GM19025 (cell line): ENCODE results near the gene IRAK2.
"Not testable (repeated sequence)": the region's sequence is repeated elsewhere in the genome, so short reads cannot be mapped to it uniquely, and the experiment has no call there.

ENCODE experiments used
- ATAC-seq: cut with Tn5 transposase; IDR thresholded peaks from one replicate; pipeline ENCODE4 v1.9.1; 2021; ENCODE audit warnings: mild to moderate bottlenecking, low read depth, moderate library complexity; ENCODE audit not compliant: unreplicated experiment

IRAK2 gene

DNA sequence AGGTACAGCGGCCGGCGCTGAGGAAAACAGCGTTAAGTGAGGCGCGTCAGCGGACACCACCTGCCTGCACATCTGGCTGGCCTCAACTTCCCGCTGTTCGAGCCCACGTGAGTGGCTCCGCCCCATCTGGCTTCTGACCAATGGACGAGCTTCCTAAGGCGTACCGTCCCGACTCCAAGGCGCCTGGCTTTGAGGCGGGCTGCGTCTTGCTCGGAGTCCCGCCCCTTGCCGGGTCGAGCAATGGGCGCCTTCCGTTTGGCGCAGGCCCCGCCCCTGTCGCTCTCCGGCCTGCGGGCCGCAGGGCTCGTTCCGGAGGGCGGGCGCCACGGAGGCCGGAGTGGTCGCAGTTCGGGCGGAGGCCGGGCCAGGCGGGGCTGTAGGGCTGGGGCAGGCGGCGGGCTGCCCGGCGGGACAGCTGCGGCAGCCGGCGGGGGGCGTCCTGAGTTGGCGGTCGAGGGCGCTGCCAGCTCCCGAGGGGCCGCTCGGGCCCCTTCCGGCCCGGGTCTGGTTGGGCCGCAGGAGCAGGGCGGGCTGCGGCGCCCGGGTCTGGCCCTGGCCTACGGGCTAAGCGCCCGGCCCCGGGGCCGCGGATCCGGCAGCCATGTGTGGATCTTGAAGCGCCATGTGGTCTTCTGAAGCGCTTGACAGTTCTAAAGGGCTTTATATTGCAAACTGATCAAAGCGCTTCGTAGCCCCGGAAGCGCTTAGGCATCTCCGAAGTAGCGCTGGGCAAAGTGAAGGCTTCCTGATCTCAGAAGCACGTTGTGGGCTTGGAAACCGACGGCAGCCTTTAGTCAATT lies 83.7 kb downstream of the IRAK2 start, which contains the start of gene TATDN2:
TSS of gene TATDN2 (plus strand) at position 276 of the 800 bp plus-strand sequence. CDS start 742 bp downstream, outside the sequence.
- peak; percentile 94 for ATAC-seq

DNA sequence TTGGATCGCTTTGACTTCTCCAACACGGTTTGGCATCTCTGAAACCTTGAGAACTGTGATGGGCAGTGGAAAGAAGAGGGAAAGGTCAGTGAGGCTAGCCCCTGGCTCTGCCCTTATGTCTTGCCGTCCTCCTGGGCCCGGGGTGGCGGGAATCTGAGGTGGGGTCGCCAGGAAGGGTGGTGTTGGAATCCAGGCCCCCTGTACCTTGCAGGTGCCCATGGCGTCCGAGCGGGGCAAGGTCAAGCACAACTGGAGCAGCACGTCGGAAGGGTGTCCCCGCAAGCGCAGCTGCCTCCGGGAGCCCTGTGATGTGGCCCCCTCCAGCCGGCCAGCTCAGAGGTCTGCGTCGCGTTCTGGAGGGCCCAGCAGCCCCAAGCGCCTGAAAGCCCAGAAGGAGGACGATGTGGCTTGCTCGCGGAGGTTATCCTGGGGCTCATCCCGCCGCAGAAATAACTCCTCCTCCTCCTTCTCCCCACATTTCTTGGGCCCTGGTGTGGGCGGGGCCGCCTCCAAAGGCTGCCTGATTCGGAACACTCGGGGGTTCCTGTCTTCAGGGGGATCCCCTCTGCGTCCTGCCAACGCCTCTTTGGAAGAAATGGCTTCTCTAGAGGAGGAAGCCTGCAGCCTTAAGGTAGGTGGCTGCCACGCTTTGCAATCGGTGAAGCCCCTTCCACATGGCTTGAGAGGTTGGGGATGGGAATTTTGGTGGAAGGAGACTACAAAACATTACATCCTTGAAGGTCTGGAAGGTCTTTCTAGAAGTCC lies 84.4 kb downstream of the IRAK2 start:
- no peak for ATAC-seq

DNA sequence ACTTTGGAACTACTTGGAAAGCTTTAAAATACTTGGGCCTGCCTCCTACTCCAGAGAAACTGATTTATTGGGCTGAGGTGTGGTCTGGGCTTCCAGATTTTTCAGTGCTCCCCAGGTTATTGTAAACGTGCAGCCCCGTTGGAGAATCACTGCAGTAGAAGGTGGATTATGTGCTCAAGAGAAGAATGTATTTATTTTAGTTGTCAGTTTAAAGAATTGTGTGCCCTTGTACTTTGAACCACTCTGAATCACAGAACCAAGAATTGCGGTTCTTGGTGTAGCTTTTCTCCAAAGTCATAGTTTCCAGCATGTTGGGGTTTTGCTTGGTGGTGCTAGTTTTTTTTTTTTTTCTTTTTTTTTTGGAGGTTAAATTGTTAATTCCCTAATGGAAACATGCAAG lies 85.1 kb downstream of the IRAK2 start:
- ATAC-seq = no peak

- ATAC-seq = no peak
Observed at GRCh38 chr3:10251006-10251405, 86.3 kb downstream of the IRAK2 start.

DNA sequence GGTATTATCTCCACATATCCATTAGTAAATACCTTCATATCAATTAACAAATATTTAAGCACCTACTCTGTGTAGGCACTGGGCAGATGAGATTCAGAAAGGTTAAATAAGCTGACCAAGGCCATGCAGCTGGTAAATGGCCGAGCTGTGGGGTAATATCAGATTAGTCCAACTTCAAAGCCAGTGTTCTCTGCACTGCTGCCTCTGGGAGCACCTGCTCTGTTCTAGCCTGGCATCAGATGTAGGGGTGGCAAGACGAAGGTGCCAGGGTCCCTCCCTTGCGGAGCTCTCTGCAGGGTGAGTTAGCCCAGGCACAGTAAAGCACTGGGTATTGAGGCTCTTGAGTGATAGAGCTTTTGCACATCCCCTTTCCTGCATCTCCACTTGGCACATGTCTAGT lies 89.0 kb downstream of the IRAK2 start:
- no peak for ATAC-seq

GRCh38 chr3:10255835-10256234 lies 91.1 kb downstream of the IRAK2 start:
- ATAC-seq = no peak

DNA sequence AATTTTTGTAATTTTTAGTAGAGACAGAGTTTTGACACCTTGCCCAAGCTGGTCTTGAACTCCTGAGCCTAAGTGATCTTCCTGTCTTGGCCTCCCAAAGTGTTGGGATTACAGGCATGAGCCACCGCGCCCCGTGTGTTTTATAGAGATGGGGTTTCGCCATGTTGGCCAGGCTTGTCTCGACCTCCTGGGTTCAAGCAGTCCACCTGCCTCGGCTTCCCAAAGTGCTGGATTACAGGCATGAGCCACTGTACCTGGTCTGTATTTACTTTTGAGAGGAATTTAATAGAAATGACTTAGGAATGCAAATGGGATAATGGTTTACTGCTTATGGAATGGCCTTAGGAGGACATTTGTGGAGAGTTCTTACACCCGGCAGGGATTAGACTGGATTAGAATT lies 94.3 kb downstream of the IRAK2 start:
- no peak for ATAC-seq

DNA sequence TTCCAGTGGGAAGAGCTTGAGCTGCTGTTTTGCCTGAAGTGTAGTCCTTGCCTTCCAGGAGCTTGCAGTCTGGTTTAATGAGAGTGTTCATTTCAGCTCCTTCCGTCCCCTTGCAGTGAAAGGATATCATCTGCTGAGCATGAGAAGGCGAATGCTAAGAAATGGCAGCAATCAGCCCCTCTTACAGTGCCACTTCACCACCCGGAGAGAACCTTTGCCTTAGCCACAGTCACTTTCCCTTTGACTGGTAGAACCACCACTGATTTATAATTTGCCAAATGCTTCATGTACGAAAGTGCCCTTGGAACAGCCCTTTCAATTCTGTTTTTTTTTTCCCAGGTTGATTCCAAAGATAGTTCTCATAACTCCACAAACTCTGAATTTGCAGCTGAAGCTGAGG lies 95.1 kb downstream of the IRAK2 start:
- ATAC-seq = no peak

GRCh38 chr3:10260211-10260701 lies 95.5 kb downstream of the IRAK2 start:
- no peak for ATAC-seq

DNA sequence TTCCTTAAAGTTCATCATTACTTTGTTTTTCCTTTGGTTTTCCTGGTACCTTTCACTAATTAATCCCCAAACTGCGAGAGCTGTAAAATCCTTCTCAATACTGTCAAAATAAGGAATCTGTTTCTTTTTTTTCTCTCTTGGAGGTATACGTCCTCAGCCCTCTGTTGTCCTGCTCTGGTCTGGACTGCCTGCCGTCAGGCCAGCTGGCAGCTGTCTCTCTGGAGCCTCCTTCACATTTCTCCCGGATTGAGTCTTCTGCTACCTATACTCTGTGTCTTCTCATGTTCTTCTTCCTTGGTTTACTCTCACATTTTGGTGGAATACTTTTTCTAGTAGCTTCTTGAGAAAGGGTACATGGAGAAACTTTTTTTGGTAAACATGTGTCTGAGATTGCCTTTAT lies 97.3 kb downstream of the IRAK2 start:
- no peak for ATAC-seq

- ATAC-seq = no peak
Observed at GRCh38 chr3:10263646-10264363, 99.1 kb downstream of the IRAK2 start.

- no peak for ATAC-seq
Observed at GRCh38 chr3:10265833-10266232, 101.1 kb downstream of the IRAK2 start.

DNA sequence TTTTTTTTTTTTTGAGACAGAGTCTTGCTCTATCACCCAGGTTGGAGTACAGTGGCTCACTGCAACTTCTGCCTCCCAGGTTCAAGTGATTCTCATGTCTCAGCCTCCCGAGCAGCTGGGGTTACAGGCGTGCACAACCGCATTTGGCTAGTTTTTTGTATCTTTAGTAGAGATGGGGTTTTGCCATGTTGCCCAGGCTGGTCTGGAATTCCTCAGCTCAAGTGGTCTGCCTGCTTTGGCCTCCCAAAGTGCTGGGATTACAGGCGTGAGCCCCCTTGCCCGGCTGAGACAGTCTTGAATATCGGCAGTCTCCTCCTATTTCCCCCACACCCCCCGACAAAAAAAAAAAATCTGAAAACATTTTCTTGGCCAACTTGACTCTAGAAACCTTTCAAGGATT lies 102.2 kb downstream of the IRAK2 start:
- ATAC-seq = not testable (repeated sequence)

DNA sequence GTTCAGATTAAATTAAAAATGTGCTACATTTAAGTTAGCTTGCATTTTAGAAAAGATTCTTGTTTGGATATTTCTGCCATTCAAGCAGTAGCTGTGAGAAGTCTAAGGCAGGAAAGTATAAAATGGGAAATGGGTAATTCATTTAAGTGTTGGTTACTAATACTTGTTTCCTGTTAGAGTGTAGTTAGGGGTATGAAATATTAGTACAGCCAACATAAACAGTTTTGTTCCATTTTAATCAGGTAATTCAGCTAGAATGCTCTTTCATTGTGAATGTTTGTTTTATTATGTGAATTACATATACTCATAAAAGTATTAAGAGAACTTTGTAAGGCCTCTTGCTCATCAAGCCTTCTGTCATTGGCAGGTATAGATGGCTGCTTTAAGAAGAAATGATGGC lies 103.4 kb downstream of the IRAK2 start:
- ATAC-seq = no peak

GRCh38 chr3:10268930-10269329 lies 104.2 kb downstream of the IRAK2 start:
- ATAC-seq = no peak

DNA sequence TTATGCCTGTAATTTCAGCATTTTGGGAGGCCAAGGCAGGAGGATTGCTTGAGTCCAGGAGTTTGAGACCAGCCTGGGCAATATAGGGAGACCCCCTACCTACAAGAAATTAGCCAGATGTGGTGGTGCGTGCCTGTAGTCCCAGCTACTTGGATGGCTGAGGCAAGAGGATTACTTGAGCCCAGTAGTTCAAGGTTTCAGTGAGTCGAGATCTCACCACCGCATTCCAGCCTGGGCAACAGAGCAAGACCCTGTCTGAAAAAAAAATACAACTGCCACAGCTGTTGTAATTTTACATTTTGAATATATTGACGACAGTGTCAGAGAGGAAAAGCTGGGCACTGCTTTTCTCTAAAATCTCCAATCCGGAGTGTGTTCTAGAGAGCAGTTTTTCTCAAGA lies 104.7 kb downstream of the IRAK2 start:
- no peak for ATAC-seq

GRCh38 chr3:10272476-10272875 lies 107.8 kb downstream of the IRAK2 start:
- not testable (repeated sequence) for ATAC-seq

GRCh38 chr3:10272977-10273376 lies 108.3 kb downstream of the IRAK2 start:
- no peak for ATAC-seq

DNA sequence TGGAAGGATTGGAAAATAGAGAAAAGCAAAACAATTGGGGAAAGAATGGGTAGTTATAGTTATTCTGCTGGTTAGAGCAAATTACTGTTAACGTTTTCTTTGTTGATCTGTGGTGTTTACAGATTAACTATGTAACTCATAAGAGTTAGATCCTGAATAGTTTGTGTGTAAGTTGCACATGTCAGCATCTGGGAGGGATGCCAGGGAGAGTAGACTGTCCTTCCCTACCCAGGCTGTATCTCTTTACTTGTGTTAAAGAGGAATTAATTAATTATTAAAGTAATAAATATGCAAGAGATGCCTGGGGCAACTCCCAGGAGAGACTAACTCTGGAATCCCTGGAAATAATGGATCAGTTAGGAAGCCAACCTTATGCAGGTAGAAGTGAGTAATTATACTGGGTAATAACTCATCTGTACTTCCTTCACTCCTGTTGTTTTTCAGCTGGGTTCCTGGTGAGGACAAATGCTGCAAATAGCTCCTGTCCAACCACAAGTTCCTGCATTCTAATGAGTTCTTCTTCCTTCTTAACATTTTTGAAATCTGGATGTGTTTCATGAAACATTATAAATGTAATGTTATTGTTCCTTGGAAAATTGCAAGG lies 109.1 kb downstream of the IRAK2 start:
- ATAC-seq = no peak

DNA sequence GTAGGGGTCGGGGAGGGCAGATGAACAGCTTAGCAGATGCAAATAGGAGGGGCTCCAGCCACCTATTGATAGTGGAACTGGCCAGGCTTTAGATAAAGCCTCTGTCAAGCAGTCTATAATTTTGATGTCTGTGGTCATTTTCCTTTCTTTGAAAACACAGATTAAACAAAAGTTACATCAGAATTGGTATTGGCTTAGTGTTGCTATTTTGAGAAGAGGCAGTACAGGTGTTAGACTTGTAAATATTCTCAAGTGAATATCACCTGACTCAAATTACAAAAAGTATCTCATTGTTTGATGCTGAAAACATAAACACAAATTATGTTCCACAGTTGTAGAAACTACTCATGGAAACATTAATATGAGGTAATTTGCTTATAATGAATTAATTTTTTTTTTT lies 109.9 kb downstream of the IRAK2 start:
- no peak for ATAC-seq
